ENCODE measurements around the gene ERI2.
A peak's percentile ranks its signal among the peaks of the same experiment; 100 is the strongest.

Gene ERI2, protein sequence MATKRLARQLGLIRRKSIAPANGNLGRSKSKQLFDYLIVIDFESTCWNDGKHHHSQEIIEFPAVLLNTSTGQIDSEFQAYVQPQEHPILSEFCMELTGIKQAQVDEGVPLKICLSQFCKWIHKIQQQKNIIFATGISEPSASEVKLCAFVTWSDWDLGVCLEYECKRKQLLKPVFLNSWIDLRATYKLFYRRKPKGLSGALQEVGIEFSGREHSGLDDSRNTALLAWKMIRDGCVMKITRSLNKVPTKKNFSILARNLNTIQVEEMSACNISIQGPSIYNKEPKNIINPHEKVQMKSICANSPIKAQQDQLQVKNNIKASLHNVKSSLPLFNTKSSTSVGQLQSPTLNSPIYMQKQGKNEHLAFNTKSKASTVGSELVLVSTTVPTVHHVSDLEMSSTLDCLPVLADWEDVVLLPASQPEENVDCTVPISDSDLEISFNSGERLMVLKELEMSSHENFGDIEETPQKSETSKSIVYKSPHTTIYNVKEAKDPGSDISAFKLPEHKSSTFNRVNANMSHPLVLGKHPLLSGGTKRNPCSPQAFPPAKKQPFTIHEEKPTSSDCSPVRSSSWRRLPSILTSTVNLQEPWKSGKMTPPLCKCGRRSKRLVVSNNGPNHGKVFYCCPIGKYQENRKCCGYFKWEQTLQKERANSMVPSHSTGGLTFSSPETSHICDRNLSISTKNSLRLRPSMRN

DNA sequence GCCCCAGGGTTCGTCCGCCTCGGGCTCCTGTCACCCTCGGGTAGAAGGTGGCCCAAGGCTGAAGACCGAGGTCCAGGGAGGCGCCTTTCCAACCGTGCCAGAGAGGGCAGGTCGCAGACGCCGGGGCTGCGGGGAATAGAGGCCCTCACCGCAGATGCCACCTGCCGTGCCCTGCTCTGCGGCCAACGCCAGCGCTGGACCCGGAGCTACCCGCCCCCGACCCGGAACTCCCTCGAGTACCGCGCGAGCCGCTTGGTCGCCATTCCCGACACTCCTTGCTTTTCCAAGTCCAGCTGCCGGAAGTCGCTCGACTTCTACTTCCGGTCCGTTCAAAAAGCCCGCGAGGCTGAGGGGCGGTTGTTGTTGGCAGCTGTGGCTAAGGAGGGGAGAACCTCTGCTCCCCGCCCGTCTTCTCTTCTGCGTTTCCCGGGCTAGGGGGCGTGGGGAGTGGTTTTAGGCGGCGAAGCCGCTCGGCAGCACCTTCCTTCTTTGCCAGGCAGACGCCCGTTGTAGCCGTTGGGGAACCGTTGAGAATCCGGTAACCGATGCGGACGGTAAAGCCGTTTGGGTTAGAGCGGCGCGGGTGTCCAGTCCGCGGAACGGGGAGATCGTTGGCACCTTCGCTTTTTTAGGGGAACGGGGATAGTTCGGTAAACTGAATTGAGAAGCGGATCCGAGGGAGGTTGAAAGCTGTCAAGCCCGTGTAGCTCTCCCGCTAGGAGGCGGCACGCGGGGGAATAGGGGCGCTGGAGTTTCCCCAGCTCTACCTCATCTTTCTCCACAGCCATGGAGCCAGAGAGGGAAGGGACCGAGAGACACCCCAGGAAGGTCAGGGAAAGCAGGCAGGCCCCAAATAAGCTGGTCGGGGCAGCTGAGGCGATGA is at the start of gene ERI2, which contains the start of gene REXO5:
ERI2 (minus strand) TSS at position 305 of the 883 bp plus-strand sequence; CDS start at position 263, 42 bp downstream.
REXO5 (plus strand) TSS at position 360 of the 883 bp plus-strand sequence; CDS start at position 787, 427 bp downstream.
- peak; percentile 75 for DNase-seq (ENCODE audit: low spot score)

DNA sequence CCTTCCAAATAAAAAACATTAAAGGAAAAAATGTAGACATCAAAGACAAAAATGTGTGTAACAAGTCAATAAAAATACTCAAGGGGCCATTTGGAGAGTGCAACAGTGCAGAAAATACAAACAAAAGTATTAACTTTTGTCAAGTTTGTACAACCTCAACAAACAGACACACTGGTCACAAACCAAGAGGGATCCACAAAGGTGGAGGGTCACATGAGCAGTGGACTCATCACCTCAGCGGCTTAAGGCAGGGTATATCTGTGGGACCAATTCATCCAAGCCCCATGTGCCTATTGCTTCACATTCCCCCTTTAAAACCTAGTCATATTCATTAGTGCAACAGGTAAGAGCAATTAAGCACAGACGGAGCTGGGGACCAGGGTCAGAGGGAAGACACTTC is 48.7 kb upstream of the ERI2 start:
- no peak for DNase-seq (ENCODE audit: low spot score)

DNA sequence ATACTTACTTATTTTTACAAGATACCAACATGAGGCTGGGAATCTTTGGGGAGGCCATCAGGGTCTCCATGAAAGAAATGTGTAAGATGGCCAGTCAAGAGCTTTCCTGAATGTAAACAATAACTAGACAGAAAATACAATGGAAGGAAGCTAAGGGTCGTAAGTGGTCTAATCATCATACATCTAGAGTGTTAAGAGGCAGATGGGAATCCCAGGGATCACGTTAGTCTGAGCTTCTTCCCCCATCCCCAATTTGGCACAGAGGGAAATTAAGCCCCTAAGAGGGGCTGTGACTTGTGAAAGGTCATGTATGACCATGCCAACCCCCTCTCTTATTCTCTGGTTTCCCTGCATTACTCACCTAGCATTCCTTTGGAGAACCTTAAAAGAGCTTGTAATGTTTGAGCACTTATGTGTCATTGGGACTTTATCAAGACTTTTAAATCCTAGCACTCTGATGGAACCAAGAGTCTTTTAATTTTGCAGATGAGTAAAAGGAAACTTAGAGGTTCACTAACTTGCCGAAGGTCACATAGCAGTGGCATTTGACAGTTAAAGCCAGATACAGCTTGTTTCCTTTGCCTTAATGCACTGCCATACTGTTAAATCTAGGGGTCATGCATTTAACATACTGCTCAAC is 47.8 kb upstream of the ERI2 start:
- DNase-seq (ENCODE audit: low spot score): no peak

DNA sequence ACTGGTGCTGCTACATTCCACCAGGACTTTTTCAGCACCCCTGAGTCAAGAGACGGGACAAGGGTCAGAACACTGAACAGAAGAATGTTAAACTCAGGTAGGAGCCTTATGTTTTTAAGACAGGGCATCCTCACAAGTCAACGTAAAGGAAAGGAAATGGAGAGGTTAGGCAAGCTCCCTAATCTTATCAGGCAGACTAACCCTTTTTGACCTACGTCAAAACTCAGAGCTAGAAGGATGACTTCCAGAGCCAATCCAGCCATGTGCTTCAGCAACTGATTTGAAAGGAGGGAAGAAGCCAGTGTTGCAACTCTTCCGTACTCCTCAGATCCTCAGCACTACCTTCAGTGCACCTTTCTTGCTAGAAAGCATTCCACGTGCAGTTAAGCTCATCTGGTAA is 46.9 kb upstream of the ERI2 start:
- no peak for DNase-seq (ENCODE audit: low spot score)

DNA sequence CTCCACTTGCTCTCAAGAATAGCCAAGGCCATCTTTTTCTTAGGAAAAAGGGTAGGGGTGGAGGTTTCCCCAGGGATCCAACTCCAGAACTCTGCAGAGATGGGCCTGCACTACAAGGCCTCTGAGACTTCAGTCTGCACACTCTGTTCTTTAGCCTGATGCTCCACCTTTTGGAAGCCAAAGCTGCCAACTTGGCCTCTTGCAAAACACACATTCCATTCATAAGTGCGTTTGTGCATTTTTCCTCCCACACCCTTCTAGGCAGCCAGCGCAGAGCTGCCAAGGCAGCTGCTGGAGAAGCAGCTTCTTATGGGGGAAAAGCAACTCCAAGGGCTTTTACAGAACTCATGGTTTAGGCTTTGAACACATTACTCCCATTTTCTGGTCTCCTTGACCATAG is 45.3 kb upstream of the ERI2 start:
- DNase-seq (ENCODE audit: low spot score): no peak

DNA sequence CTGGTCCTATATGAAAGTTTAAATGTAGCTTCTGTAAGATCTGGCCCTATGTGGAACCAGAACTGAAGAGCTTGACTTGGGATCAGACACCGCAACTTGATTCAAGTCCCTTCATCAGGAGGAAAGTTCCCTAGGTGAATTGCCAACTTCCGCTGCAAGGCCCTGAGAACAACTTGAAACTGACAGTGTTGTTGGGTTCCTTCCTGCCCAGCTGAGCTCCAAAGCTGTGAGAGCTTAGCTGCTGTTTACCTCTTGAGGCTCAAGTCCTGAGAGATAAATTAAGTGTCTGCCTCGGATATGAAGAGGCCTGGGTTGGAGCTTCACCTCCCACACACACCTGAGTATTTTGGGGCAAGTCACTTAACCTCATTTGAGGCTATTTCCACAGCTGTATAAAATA is 44.7 kb upstream of the ERI2 start:
- no peak for DNase-seq (ENCODE audit: low spot score)

DNA sequence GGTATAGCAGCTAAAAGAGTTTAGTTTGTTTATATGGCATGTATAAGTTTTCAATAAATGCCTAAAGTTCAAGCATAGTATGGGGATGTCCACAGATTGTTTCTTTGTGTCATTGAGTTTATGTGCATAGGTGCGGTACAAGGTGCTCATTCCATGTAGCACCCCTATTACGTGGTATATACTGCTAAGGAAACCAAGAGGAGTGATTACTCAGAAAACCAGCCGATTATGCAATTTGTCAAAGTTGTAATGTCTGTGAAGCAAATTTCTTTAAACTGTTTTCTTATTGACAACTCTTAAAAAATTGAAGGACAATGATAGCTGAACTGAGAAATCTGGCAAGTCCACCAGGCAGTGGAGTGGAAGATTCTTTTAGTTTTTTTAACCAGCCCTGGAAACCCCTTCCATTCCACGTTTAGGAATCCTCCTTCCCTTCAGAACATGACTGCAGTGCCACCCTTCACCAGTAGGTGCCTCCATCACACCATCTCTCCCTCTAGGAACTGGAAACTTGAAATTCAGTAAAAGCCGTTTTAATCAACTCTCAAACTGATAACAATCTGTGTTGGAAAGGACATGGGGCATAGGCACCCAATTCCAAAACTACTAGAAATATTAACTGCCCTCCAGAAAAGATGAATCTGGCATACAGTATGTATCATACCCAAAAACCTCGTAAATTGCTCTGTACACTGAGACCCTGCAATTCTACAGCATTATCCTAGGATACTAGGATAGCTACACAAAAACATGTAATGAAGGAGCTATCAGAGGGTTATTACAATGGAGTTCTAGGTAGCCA is 43.5 kb upstream of the ERI2 start:
- peak; percentile 61 for DNase-seq (ENCODE audit: low spot score)

DNA sequence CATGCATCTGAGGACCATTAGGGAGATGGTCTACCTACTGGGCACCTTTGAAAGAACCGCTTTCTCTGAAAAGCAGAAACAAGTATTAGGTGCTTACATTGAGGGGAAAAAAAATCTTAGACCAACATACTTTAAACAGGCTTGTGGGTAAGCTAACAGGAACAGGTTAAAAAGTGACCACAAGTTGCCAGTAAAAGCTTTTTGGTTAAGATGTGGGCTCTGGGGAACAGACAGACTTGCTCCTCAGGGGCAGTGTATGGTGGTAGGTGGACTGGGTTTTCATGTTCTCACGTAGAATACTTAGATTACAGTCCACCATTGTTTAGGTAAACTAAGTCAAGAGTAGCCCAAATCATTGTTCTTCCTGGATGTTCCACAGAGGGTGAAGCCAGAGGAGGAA is 41.3 kb upstream of the ERI2 start:
- DNase-seq (ENCODE audit: low spot score): no peak

DNA sequence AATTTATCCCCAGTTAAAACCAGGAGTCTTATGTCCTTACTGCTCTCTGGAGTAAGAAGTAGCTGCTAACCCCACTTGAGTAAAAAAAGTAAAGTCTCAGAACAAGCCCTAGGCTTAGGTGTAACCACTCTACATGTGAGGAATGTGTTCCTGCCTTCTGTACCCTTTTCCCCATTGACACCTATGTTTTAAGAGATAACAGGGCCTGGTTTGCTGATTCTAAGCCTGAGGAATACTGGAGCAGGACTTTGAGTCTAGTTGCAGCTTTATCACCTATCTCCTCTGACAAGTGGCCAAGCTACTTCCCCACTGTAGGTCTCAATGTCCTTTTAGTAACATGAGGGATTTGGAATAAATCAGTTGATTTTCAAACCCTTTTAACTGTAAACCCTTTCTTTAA is 40.3 kb upstream of the ERI2 start:
- DNase-seq (ENCODE audit: low spot score): no peak

DNA sequence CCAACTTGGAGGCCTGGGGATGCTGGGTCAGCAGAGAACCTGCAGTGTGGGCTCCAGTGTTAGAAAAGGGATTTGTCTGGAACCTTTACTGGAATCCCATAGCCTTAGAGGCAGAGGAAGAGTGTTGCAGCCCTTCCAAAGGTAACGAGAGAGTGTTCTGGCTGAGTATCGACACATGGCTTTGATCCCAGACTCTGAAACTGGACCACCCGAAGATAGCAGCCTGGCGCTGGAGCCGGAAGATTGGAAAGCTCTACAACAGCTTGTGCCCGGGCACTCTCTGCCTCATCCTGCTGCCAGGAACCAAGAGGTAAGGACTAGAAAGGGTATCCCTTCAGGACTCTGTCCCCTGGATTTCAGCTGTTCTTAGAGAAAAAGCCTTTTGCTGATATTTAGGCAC is 39.8 kb upstream of the ERI2 start:
- DNase-seq (ENCODE audit: low spot score): no peak

DNA sequence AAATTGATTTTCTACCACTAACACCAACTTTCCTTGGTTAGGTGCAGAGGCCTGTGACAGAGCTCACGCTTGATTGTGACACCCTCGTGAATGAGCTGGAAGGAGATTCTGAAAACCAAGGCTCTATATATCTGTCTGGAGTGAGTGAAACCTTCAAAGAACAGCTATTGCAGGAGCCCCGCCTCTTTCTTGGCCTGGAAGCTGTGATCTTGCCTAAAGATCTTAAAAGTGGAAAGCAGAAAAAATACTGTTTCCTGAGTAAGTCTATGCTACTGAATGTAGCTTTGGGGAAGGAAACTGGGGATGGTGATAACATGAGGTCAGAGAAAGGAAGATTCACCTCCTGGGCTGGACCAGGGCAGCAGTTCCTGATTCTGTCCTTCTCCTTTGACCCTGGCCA is 38.3 kb upstream of the ERI2 start:
- no peak for DNase-seq (ENCODE audit: low spot score)

DNA sequence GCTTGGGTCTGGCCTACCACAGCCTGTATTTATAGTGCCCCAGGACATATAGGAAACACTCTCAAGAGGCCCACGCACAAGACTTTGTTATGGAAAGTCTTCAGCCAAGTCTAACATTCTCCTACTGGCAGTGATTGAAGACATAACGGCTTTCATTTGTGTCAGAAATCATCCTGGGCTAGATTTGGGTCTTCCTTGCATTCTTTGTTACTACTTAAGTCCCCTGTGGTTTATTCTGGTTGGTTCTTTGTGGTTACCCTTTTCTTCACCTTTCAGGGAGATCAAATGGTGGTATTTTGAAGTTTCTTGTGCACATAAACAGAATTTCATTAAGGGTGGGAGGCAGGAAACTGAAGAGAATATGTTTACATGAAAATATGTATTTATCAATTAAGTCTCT is 37.8 kb upstream of the ERI2 start:
- no peak for DNase-seq (ENCODE audit: low spot score)

DNA sequence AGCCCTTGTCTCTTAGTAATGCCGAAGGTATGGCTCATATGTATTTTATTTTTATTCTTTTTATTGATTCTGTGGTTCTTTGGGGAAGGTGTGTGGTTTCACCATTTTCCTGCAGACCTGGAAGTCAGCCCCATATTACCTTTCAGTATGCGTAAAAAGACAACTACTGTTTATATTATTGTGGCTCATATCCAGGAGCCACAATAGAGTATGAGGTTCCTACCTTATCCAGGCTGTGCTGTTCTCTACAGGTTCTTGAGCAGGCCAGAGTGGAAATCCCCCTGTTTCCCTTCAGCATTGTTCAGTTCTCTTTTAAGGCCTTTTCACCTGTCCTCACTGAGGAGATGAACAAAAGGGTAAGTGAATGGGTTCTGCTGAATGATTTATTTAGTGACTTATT is 33.2 kb upstream of the ERI2 start:
- DNase-seq (ENCODE audit: low spot score): no peak

DNA sequence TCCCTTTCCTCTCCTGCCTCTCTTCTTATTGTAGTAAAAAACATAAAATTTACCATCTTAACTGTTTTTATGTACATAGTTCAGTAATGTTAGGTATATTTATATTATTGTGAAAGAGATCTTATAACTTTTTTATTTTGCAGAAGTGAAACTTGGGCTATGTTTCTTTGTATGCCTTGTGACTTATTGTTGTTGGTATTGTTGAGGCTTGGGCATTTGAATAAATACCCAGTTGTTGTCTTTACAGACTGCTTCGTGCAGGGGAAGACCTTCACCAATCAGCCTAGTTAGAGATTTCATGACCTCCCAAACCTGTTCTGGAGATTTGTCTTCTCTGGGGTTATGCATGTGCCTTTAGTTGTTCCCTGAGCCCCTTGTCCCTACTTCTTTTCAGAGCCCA is 32.0 kb upstream of the ERI2 start:
- DNase-seq (ENCODE audit: low spot score): no peak

DNA sequence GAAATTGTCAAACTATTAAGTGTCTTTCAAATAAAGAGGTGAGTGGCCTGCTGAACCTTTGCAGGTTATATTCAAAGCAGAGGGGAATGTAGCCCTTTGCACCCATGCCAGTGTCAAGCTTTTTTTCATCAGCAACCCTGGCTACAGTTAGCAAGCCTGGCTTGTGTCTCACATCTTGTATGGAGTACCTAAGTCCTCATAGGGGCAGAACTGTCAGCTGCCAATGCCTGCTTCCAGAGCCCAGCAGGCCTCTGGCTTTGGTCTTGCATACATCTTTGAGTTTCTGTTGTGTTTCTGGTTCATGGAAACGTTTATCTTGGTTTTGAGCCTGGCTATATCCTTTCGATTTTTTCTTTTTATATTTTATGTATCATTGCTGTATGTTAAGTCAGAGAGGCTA is 26.8 kb upstream of the ERI2 start:
- no peak for DNase-seq (ENCODE audit: low spot score)

DNA sequence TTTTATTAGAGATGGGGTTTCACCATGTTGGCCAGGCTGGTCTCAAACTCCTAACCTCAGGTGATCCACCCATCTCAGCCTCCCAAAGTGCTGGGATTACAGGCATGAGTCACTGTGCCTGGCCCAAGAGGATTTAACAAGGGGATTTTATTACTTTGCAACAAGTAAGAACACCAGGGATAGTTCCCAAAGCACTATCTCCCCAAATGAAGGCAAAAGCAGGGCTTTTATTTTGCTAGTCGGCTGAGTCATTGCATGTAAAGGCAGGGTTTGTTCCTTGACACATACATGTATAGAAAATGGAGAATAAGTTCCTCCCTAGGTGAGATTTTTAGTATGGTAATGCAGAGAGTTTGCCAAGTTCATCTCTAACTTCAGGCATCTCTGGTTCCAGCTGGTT is 24.1 kb upstream of the ERI2 start:
- no peak for DNase-seq (ENCODE audit: low spot score)

DNA sequence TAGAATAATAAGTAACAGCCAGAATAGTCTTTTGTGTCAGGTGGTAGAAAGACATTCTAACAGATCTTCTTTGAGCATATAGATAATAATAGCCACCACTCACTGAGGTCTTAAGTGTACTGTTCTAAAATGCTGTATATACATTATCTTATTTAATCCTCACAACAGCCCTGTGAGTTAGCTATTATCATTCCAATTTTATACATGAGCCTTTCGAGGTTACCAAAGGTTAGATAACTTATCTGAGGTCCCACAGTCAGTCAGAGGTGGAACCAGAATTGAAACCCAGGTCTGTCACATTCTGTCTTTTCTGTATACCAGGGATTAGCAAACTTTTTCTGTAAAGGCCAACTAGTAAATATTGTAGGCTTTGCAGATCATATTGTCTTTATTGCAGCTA is 23.3 kb upstream of the ERI2 start:
- no peak for DNase-seq (ENCODE audit: low spot score)

DNA sequence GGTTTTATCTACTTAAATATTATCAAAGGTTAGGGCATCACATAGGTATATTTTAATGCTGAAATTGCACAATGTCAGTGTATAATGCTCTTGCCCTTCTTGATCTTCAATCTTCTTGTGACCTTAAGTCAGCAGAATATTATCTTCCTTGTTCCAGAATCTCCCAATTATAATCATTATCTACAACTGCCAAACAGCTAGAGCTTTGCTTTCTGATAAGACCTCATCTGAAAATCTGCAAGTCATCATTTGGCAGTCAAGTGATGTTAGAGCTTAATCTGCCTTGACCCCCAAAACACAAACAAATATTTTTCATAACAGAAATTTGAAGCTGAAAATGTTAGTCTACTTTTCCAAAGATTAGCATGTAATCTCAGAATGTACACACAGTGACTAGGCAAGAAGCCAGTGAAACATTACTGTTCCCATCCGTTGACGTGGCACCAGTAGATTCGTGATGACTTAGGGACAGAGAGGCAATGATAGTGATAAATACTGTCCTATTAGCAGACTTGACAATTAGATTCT is 19.8 kb upstream of the ERI2 start:
- no peak for DNase-seq (ENCODE audit: low spot score)

DNA sequence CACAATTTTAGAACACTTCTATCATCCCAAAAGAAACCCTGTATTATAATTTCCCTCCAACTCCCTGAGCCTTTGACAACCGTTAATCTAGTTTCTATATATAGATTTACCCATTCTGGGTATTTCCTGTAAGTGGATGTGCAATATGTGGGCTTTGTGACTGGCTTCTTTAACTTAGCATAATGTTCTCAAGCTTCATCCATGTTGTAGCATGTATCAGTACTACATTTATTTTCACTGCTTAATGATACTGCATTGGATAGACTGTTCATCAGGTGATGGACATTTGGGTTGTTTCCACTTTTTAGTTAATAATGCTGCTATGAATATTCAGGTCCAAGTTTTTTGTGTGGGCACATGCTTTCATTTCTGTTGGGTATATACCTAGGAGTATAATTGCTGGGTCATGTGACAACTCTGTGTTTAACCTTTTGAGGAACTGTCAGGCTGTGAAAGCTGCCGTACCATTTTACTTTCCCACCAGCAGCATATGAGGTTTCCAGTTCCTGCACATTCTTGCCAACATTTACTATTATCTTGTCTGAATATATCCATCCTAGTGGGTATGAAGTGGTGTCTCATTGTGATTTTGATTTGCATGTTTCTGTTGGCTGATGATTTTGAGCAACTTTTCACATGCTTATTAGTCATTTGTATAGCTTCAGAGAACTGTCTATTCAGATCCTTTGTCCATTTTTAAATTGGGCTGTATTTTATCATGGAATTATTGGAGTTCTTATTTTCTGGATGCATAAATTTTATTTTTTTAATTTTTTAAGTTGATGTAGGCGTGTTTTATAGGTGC is 16.5 kb upstream of the ERI2 start:
- no peak for DNase-seq (ENCODE audit: low spot score)

DNA sequence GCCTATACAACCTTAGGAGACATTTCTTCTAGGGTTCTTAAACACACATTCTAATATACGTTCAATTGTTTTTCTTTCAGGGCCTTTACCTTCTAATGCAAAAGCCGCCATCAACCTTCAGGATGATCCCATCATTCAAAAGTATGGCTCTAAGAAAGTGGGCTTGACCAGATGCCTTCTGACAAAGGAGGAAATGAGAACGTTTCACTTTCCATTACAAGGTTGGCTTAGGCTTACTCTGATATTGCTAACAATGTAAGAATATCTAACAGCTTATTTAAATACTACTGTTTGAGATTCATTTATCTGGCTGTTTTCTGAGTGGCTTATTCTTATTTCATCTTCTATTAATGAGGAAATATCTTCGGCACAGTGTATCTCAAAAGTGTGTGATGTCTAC is 15.4 kb upstream of the ERI2 start:
- DNase-seq (ENCODE audit: low spot score): no peak
